ENCODE results near the gene P4HB. TPM values are rescaled to one million over a fixed set of nuclear protein-coding genes. Genes with fewer than 3 reads are reported as not detected.

Gene P4HB
- total and polyA plus RNA-seq, 9 donors: 383 to 577 (median 443) TPM

DNA sequence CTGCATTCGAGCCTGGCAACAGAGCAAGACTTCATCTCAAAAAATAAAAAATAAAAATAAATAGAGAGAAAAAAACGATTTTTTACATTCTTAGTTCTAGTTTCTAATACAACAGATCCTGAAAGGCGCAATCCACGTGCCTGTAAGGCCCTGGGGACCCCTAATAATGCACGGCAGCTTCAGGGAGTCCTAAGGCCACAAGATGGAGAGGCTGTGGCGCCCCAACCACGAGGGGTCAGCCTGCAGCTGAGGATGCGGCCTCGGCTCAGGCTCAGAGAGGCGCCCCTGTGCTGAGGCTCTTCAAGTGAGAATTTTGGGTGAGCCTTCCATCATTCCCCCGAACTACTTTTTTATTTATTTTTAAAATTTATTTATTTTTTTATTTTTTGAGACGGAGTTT lies 10.9 kb downstream of the P4HB start:
- H3K4me3 ChIP-seq (ENCODE audit: low read length): no peak overlapping the region
- 93% methylated on average over 5 of the region's 12 CpGs for WGBS (ENCODE audit: insufficient coverage)
- H3K27me3 ChIP-seq (ENCODE audit: control insufficient read depth, insufficient read depth, low read length): no peaks in the 10 kb centered on the region
- no peak for DNase-seq
- no peaks in the 10 kb centered on the region for H3K4me1 ChIP-seq (ENCODE audit: control insufficient read depth, insufficient read depth, low read length)
- no peaks in the 10 kb centered on the region for H3K9me3 ChIP-seq (replicated peaks; ENCODE audit: control insufficient read depth, low read depth, low read length)
- H3K36me3 ChIP-seq (ENCODE audit: control insufficient read depth, insufficient read depth, low read length): peaks cover 86% of the 10 kb centered on the region
- H3K27ac ChIP-seq (ENCODE audit: low read length): no peak overlapping the region

DNA sequence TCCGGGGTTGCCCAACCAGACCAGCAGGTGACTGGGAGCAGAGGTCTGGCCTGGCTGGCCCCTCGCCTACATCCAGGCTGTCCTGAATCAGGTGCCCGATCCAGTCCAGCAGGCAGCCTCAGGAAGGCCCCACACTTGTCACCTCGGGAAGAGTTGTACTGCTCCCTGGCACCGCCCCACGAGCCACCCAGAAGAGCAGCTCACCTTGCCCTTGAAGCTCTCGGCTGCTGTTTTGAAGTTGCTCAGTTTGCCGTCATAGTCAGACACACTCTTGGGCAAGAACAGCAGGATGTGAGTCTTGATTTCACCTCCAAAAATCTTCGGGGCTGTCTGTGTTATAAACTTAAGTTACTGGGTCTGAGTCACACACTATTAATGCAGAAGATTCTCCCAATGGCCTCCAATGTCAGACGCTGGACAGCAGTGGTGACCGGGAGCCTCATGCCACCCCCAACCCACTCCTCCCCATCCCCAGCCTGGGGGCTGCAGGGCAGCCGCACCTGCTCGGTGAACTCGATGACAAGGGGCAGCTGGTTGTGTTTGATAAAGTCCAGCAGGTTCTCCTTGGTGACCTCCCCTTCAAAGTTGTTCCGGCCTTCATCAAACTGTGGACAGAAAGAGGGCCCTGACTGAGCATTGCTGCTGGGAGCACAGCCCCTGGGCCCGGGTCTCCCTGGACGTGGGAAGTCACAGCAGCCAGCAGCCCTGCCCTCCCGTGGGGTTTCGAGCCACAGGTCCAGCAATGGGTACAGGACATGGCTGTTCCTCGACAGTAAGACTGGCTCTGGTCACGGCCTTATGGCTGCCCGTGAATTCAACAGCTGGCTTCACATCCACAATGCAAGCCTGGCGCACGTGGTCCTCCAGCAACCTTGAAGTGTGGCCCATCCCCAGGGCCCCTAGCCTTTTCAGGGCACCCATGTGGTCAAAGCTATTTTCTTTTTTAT lies 13.3 kb downstream of the P4HB start:
- H3K9me3 ChIP-seq (replicated peaks; ENCODE audit: control insufficient read depth, low read depth, low read length): no peaks in the 10 kb centered on the region
- H3K36me3 ChIP-seq (ENCODE audit: control insufficient read depth, insufficient read depth, low read length): peaks cover 82% of the 10 kb centered on the region
- no peak for DNase-seq
- H3K4me3 ChIP-seq (ENCODE audit: low read length): no peak overlapping the region
- no peaks in the 10 kb centered on the region for H3K27me3 ChIP-seq (ENCODE audit: control insufficient read depth, insufficient read depth, low read length)
- 89% methylated on average over 18 of the region's 24 CpGs for WGBS (ENCODE audit: insufficient coverage)
- H3K27ac ChIP-seq (ENCODE audit: low read length): no peak overlapping the region
- no peaks in the 10 kb centered on the region for H3K4me1 ChIP-seq (ENCODE audit: control insufficient read depth, insufficient read depth, low read length)

DNA sequence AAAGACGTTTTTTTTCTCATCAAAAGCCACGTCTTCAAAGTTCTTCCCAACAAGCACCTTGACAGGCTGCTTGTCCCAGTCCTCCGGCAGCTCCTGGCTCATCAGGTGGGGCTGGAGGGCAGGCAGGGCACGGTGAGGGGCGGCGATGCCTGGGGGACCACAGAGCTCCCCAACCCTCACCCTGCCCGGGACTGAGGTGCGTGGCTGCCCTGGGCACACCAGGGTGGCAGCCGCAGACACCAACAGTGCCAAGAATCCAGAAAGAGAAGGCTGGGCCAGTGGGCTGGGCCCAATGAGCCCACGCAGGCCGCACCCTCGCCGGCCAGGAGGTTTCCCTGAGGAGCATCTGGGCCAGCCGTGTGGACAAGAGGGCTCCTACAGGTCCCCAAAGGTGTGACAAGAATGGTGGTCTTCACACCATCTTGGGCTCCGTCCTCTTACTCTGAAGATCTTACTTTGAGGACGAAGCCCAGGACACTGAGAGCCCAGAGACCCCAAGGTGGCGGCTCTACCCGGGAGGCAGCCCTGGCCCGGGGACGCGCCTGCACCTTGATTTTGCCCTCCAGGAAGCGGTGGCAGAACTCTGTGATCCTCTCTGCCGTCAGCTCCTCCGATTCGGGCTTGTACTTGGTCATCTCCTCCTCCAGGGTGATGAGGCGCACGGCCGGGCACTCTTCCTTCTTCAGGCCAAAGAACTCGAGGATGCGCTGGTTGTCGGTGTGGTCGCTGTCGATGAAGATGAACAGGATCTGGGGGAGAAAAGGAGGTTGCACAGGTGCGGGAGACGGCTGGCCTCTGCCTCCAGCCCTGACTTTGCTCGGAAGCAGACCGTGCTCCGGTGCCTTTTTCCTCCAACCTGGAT lies 14.2 kb downstream of the P4HB start:
- H3K27me3 ChIP-seq (ENCODE audit: control insufficient read depth, insufficient read depth, low read length): no peaks in the 10 kb centered on the region
- peaks cover 6% of the 10 kb centered on the region for H3K4me1 ChIP-seq (ENCODE audit: control insufficient read depth, insufficient read depth, low read length)
- 90% methylated on average over 36 of the region's 38 CpGs for WGBS (ENCODE audit: insufficient coverage)
- H3K27ac ChIP-seq (ENCODE audit: low read length): no peak overlapping the region
- no peaks in the 10 kb centered on the region for H3K9me3 ChIP-seq (replicated peaks; ENCODE audit: control insufficient read depth, low read depth, low read length)
- DNase-seq: no peak
- H3K4me3 ChIP-seq (ENCODE audit: low read length): no peak overlapping the region
- H3K36me3 ChIP-seq (ENCODE audit: control insufficient read depth, insufficient read depth, low read length): peaks cover 77% of the 10 kb centered on the region

DNA sequence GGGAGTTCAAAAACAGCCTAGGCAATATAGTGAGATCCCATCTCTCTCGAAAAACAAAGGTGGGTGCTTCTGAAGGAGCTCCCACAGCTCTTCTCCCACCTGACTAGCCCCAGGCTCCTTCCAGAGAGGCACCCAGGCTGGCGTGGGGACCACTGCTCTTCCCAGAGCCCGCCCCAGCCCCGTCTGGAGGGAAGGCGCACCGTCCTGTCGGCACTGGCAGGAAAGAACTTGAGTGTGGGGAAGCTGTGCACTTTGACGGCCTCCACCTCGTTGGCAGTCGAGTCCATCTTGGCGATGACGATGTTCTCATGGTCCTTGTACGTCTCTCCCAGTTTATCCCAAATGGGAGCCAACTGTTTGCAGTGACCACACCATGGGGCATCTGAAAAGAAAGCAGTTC lies 15.0 kb downstream of the P4HB start:
- Histone ChIP-seq H3K27ac (ENCODE audit: low read length) (no peak overlapping the region), H3K4me1 (ENCODE audit: control insufficient read depth, insufficient read depth, low read length) (peaks cover 14% of the 10 kb centered on the region), H3K27me3 (ENCODE audit: control insufficient read depth, insufficient read depth, low read length) (no peaks in the 10 kb centered on the region), H3K36me3 (ENCODE audit: control insufficient read depth, insufficient read depth, low read length) (peaks cover 71% of the 10 kb centered on the region), H3K9me3 (replicated peaks; ENCODE audit: control insufficient read depth, low read depth, low read length) (no peaks in the 10 kb centered on the region), H3K4me3 (ENCODE audit: low read length) (no peak overlapping the region)
- no peak for DNase-seq
- WGBS (ENCODE audit: insufficient coverage): 97% methylated on average over 11 of the region's 13 CpGs

DNA sequence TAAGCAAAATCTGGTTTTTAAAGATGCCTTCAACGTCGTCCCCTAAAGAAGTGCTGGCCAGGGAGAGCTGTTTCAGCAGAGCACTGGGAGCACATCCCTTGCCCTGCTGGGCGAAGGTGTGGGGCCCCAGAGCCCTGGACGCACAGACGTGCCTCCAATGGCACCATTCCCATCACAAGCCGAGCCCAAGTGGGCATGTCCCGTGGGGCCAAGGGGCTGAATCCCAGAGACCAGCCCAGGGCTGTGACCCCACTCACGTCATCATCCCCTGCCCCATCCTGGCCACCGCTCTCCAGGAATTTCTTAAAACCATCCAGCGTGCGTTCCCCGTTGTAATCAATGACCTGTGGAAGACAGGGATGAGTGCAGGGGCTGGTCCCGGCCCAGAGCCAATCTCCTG lies 15.4 kb downstream of the P4HB start:
- Histone ChIP-seq H3K27me3 (ENCODE audit: control insufficient read depth, insufficient read depth, low read length) (no peaks in the 10 kb centered on the region), H3K36me3 (ENCODE audit: control insufficient read depth, insufficient read depth, low read length) (peaks cover 68% of the 10 kb centered on the region), H3K9me3 (replicated peaks; ENCODE audit: control insufficient read depth, low read depth, low read length) (no peaks in the 10 kb centered on the region), H3K27ac (ENCODE audit: low read length) (no peak overlapping the region), H3K4me1 (ENCODE audit: control insufficient read depth, insufficient read depth, low read length) (peaks cover 15% of the 10 kb centered on the region), H3K4me3 (ENCODE audit: low read length) (no peak overlapping the region)
- WGBS (ENCODE audit: insufficient coverage): 74% methylated on average over 10 of the region's 13 CpGs
- no peak for DNase-seq

DNA sequence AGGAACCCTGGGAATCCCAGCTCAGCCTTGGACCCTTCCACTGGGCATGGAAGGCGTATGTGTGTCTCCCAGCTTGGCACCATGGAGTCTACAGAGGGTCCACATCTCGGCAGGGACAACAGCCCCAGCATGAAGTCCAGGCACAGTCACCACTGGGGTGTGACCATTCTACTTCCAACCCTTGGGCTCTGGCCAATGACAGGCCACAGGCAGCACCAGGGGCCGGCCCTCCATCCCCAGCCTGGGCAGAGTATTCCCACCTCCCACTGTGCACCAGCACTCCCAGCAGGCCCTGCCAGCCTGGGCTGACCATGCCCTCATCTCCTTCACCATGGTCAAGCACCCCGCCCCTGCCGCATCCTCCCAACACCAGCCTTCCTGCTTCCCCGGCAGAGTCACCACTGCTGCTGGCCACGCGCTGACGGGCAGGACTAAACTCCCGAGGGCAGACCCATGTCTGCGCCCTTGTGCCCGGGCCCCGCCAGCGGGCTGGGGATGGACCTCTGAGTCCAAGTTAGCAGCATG lies 15.9 kb downstream of the P4HB start:
- H3K9me3 ChIP-seq (replicated peaks; ENCODE audit: control insufficient read depth, low read depth, low read length): no peaks in the 10 kb centered on the region
- no peaks in the 10 kb centered on the region for H3K27me3 ChIP-seq (ENCODE audit: control insufficient read depth, insufficient read depth, low read length)
- 89% methylated on average over 13 of the region's 14 CpGs for WGBS (ENCODE audit: insufficient coverage)
- no peak for DNase-seq
- peaks cover 65% of the 10 kb centered on the region for H3K36me3 ChIP-seq (ENCODE audit: control insufficient read depth, insufficient read depth, low read length)
- no peak overlapping the region for H3K4me3 ChIP-seq (ENCODE audit: low read length)
- H3K27ac ChIP-seq (ENCODE audit: low read length): no peak overlapping the region
- H3K4me1 ChIP-seq (ENCODE audit: control insufficient read depth, insufficient read depth, low read length): peaks cover 15% of the 10 kb centered on the region

DNA sequence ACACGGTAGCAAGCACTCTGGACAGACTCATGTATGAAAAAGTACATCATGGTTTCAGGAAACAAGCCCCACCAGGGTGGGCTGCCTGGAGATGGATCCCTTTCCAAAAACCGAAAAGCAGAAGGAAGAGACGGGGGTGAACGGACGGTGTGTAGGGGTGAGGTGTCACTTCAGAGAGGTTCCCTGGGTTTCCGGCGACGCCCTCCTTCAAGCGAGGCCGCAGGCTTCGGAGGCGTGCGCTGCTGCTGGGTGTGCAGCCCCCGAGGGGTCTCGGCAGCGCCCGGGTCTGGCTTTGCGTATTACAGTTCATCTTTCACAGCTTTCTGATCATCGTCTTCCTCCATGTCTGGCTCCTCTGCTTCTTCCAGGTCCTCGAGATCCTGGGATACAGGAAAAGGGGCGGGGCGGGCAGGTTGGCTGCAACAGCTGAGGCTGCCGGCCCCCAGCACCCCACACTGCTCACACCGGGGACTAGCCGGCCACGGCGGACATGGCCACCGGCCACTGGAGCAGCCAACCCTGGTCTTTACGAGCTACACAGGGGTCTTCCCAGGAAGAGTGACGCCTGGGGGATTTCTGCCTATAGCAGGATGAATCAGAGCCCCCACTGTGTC lies 16.5 kb downstream of the P4HB start:
- Histone ChIP-seq H3K9me3 (replicated peaks; ENCODE audit: control insufficient read depth, low read depth, low read length) (no peaks in the 10 kb centered on the region), H3K4me1 (ENCODE audit: control insufficient read depth, insufficient read depth, low read length) (peaks cover 15% of the 10 kb centered on the region), H3K27ac (ENCODE audit: low read length) (no peak overlapping the region), H3K36me3 (ENCODE audit: control insufficient read depth, insufficient read depth, low read length) (peaks cover 60% of the 10 kb centered on the region), H3K27me3 (ENCODE audit: control insufficient read depth, insufficient read depth, low read length) (no peaks in the 10 kb centered on the region), H3K4me3 (ENCODE audit: low read length) (no peak overlapping the region)
- no peak for DNase-seq
- 75% methylated on average over 26 of the region's 30 CpGs for WGBS (ENCODE audit: insufficient coverage)

DNA sequence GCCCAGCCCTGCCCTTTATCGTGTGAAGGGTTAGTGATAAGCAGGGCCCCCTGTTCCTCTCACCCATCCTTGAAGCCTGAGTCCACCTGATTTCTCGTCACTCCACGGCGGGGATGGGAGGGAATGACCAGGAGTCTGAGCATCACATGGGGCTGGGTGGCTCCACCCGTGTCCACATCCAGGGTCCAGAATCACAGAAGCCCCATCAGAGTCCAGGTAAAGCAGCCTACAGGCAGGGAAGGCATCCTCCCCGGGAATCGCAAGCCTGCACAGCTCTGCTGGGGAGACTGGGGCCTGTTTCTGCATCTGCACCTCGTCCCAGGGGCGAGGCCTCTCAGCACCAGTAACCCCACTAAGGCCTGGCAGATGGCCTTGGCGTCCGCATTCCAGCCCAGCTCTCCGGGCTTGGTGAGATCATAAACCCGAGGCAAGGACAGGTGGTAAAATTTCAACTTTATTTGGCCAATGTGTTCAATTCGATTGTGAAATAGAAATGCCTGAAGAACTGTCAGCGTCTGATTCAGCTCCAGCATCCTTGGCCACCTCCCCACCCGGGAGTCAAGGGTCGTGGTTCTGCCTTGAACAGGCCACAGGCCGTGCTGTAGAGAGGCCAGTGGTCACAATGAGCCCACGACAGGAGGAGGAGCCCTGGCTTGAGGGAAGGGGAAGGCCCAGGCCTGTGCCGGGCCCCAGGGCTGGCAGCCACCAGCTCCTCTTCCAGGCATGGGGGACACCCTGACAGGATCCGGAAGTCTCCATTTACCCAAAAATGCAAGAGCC lies 17.4 kb downstream of the P4HB start:
- Histone ChIP-seq H3K4me1 (ENCODE audit: control insufficient read depth, insufficient read depth, low read length) (peaks cover 15% of the 10 kb centered on the region), H3K4me3 (ENCODE audit: low read length) (no peak overlapping the region), H3K36me3 (ENCODE audit: control insufficient read depth, insufficient read depth, low read length) (peaks cover 57% of the 10 kb centered on the region), H3K27me3 (ENCODE audit: control insufficient read depth, insufficient read depth, low read length) (no peaks in the 10 kb centered on the region), H3K27ac (ENCODE audit: low read length) (no peak overlapping the region), H3K9me3 (replicated peaks; ENCODE audit: control insufficient read depth, low read depth, low read length) (no peaks in the 10 kb centered on the region)
- 71% methylated on average over 15 of the region's 21 CpGs for WGBS (ENCODE audit: insufficient coverage)
- DNase-seq: no peak

DNA sequence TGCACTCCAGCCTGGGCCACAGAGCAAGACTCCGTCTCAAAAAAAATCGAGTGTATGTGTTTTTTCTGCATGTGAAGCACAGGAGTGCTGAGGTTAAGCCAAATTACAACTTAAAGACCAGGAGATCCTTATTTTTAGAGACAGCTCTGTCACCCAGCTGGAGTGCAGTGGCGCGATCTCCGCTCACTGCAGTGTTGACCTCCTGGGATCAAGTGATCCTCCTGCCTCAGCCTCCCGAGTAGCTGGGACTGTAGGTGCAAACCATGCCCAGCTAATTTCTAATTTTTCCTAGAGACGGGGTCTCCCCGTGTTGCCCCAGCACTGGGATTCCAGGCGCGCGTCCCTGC lies 18.0 kb downstream of the P4HB start:
- WGBS (ENCODE audit: insufficient coverage): 89% methylated on average over 9 of the region's 11 CpGs
- Histone ChIP-seq H3K9me3 (replicated peaks; ENCODE audit: control insufficient read depth, low read depth, low read length) (no peaks in the 10 kb centered on the region), H3K4me1 (ENCODE audit: control insufficient read depth, insufficient read depth, low read length) (peaks cover 15% of the 10 kb centered on the region), H3K27ac (ENCODE audit: low read length) (no peak overlapping the region), H3K36me3 (ENCODE audit: control insufficient read depth, insufficient read depth, low read length) (peaks cover 53% of the 10 kb centered on the region), H3K4me3 (ENCODE audit: low read length) (no peak overlapping the region), H3K27me3 (ENCODE audit: control insufficient read depth, insufficient read depth, low read length) (no peaks in the 10 kb centered on the region)
- DNase-seq: no peak
